ENCODE data around the gene TUBA1B.

The TUBA1B gene

GRCh38 chr12:49098703-49099102 is 32.5 kb downstream of the TUBA1B start:
- Histone ChIP-seq H3K9me2 (replicated peaks; ENCODE audit: insufficient read depth, low read length) (no peaks in the 10 kb centered on the region), H3K4me3 (ENCODE audit: insufficient read depth, low read length, poor library complexity, severe bottlenecking) (no peak overlapping the region), H3K4me2 (ENCODE audit: low read depth, low read length, poor library complexity, severe bottlenecking) (no peak overlapping the region), H3K27ac (ENCODE audit: low read depth, low read length) (no peak overlapping the region), H3K36me3 (ENCODE audit: low read length) (no peaks in the 10 kb centered on the region), H3K9ac (ENCODE audit: low read length) (no peak overlapping the region), H4K20me1 (ENCODE audit: low read depth, low read length) (no peaks in the 10 kb centered on the region), H3K9me3 (ENCODE audit: insufficient read depth, low read length) (no peaks in the 10 kb centered on the region), H3K79me2 (ENCODE audit: insufficient read depth, low read length) (no peaks in the 10 kb centered on the region), H3K27me3 (ENCODE audit: low read length) (no peaks in the 10 kb centered on the region), H3F3A (ENCODE audit: insufficient read depth) (no peaks in the 10 kb centered on the region), H2AFZ (ENCODE audit: low read depth, low read length, severe bottlenecking) (no peak overlapping the region)
- no peak for TF ChIP-seq CTCF (IDR thresholded peaks at IDR 0.05; ENCODE audit: insufficient read depth, low read length, poor library complexity, severe bottlenecking)
- TF ChIP-seq EZH2phosphoT487 (conservative IDR thresholded peaks at IDR 0.05; ENCODE audit: low read length): no peak

- Histone ChIP-seq H3K4me2 (ENCODE audit: low read depth, low read length, poor library complexity, severe bottlenecking) (no peak overlapping the region), H3K27ac (ENCODE audit: low read depth, low read length) (no peak overlapping the region), H2AFZ (ENCODE audit: low read depth, low read length, severe bottlenecking) (no peak overlapping the region), H3K9me3 (ENCODE audit: insufficient read depth, low read length) (no peaks in the 10 kb centered on the region), H3K9me2 (replicated peaks; ENCODE audit: insufficient read depth, low read length) (no peaks in the 10 kb centered on the region), H4K20me1 (ENCODE audit: low read depth, low read length) (no peaks in the 10 kb centered on the region), H3F3A (ENCODE audit: insufficient read depth) (no peaks in the 10 kb centered on the region), H3K36me3 (ENCODE audit: low read length) (no peaks in the 10 kb centered on the region), H3K79me2 (ENCODE audit: insufficient read depth, low read length) (no peaks in the 10 kb centered on the region), H3K4me3 (ENCODE audit: insufficient read depth, low read length, poor library complexity, severe bottlenecking) (no peak overlapping the region), H3K9ac (ENCODE audit: low read length) (no peak overlapping the region), H3K27me3 (ENCODE audit: low read length) (no peaks in the 10 kb centered on the region)
- TF ChIP-seq CTCF (IDR thresholded peaks at IDR 0.05; ENCODE audit: insufficient read depth, low read length, poor library complexity, severe bottlenecking): peak; percentile 55
- TF ChIP-seq EZH2phosphoT487 (conservative IDR thresholded peaks at IDR 0.05; ENCODE audit: low read length): no peak
Observed at GRCh38 chr12:49098035-49098451, 33.2 kb downstream of the TUBA1B start.

- Histone ChIP-seq H3K9ac (ENCODE audit: low read length) (no peak overlapping the region), H3K4me3 (ENCODE audit: insufficient read depth, low read length, poor library complexity, severe bottlenecking) (no peak overlapping the region), H4K20me1 (ENCODE audit: low read depth, low read length) (no peaks in the 10 kb centered on the region), H3F3A (ENCODE audit: insufficient read depth) (no peaks in the 10 kb centered on the region), H3K4me2 (ENCODE audit: low read depth, low read length, poor library complexity, severe bottlenecking) (no peak overlapping the region), H2AFZ (ENCODE audit: low read depth, low read length, severe bottlenecking) (no peak overlapping the region), H3K9me2 (replicated peaks; ENCODE audit: insufficient read depth, low read length) (no peaks in the 10 kb centered on the region), H3K9me3 (ENCODE audit: insufficient read depth, low read length) (no peaks in the 10 kb centered on the region), H3K27me3 (ENCODE audit: low read length) (no peaks in the 10 kb centered on the region), H3K36me3 (ENCODE audit: low read length) (no peaks in the 10 kb centered on the region), H3K79me2 (ENCODE audit: insufficient read depth, low read length) (no peaks in the 10 kb centered on the region), H3K27ac (ENCODE audit: low read depth, low read length) (no peak overlapping the region)
- TF ChIP-seq CTCF (IDR thresholded peaks at IDR 0.05; ENCODE audit: insufficient read depth, low read length, poor library complexity, severe bottlenecking): no peak
- TF ChIP-seq EZH2phosphoT487 (conservative IDR thresholded peaks at IDR 0.05; ENCODE audit: low read length): no peak
Observed at GRCh38 chr12:49097381-49097780, 33.8 kb downstream of the TUBA1B start.

All from SU-DHL-6 (cell line).